Upper lobe of left lung (tissue), 4 donors: ENCODE data around the gene ZNF879.

Experiments
- POLR2A ChIP-seq, 4 donors: fragments of 450-650 bp; IDR thresholded peaks; one replicate each; pipeline ENCODE4 v1.5.1; 2016 to 2017; ENCODE audit warnings: antibody characterized with exemption in 4 of 4, mild to moderate bottlenecking in 2 of 4
- TF ChIP-seq, protein P1 (sequence below), 6 experiments: fragments of 450-650 bp in 4 of 6; fragments of 200-600 bp in 2 of 6; sonication (generic) in 2 of 6; IDR thresholded peaks; one replicate each; pipeline ENCODE4 v1.5.1; 2016 to 2019; ENCODE audit warnings: antibody characterized with exemption in 6 of 6

DNA sequence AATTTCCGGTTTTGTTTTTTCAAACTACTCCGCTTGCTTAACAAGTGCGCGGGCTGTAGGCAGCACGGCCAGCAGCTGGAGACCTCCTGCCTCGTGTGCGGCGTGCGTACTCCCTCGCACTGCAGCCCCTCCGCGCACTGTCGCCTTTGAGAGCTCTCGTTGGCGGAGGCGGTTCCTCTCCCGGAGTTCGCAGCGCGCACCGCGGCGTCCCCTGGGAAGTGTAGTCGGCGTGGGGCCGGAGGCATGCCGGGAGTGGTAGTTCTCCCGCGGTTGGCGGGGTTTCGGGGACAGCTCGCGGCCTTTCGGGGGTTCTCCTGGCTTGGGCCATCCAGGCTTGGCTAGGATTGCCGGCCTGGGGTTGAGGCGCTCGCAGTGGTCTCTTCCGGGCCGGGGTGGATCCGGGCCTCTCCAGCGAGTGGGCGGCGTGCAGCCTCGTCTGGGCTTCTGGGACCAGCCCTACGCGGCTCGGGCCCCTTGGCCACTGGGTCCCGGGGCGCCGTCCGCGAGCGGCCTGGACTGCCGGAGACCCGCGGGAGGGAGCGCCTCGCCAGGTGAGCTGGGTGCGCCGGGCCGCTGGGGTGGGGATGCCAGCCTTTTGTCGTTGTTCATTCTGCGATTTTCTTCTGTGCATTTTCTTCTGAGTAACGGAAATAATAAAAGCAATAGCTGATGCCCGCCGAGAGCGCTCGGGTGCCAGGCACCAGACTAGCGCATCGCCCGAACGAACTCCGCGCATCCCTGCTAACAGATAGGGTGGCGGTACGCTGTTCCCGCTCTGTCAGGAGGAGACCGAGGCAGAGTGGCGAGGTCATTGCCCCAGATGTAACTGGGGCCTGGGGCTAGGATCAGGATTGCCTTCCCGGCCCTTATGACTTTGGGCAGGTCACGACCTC is 36.8 kb downstream of the ZNF879 start, which contains the start of gene ZNF354C:
- TF ChIP-seq, protein P1, sequence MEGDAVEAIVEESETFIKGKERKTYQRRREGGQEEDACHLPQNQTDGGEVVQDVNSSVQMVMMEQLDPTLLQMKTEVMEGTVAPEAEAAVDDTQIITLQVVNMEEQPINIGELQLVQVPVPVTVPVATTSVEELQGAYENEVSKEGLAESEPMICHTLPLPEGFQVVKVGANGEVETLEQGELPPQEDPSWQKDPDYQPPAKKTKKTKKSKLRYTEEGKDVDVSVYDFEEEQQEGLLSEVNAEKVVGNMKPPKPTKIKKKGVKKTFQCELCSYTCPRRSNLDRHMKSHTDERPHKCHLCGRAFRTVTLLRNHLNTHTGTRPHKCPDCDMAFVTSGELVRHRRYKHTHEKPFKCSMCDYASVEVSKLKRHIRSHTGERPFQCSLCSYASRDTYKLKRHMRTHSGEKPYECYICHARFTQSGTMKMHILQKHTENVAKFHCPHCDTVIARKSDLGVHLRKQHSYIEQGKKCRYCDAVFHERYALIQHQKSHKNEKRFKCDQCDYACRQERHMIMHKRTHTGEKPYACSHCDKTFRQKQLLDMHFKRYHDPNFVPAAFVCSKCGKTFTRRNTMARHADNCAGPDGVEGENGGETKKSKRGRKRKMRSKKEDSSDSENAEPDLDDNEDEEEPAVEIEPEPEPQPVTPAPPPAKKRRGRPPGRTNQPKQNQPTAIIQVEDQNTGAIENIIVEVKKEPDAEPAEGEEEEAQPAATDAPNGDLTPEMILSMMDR (IDR thresholded peaks at IDR 0.05), result no peak
- peak in 1 of 4 donors; percentile 68 for TF ChIP-seq POLR2A (IDR thresholded peaks at IDR 0.05)
